ENCODE results near the gene RAB3IL1. TPM values are rescaled to one million over a fixed set of nuclear protein-coding genes. Genes with fewer than 3 reads are reported as not detected.

The RAB3IL1 gene
- total RNA-seq, 4 donors from 2014 or later = 1.1 to 28.1 (median 5.7) TPM

- Histone ChIP-seq H3K9me3 (no peaks in the 10 kb centered on the region), H3K4me1 (no peaks in the 10 kb centered on the region), H3K27me3 (no peaks in the 10 kb centered on the region), H3K27ac (no peak overlapping the region), H3K36me3 (no peaks in the 10 kb centered on the region), H3K4me3 (no peak overlapping the region)
- no peak for TF ChIP-seq CTCF (IDR thresholded peaks at IDR 0.05)
- TF ChIP-seq POLR2A (IDR thresholded peaks at IDR 0.05) = no peak
- no peak for DNase-seq
These were observed 27.8 kb upstream of the RAB3IL1 start for GRCh38 chr11:61945191-61945590.

- Histone ChIP-seq H3K9me3 (no peaks in the 10 kb centered on the region), H3K36me3 (no peaks in the 10 kb centered on the region)
- no peak for TF ChIP-seq POLR2A (IDR thresholded peaks at IDR 0.05)
- TF ChIP-seq CTCF (IDR thresholded peaks at IDR 0.05) = no peak
These were observed 23.1 kb upstream of the RAB3IL1 start for GRCh38 chr11:61940466-61940865.

GRCh38 chr11:61935861-61936260 lies 18.5 kb upstream of the RAB3IL1 start:
- H3K9me3 ChIP-seq = no peaks in the 10 kb centered on the region
- H3K36me3 ChIP-seq = no peaks in the 10 kb centered on the region
- TF ChIP-seq POLR2A (IDR thresholded peaks at IDR 0.05) = no peak
- no peak for TF ChIP-seq CTCF (IDR thresholded peaks at IDR 0.05)
- H3K27ac ChIP-seq = no peak overlapping the region
- H3K4me3 ChIP-seq = no peak overlapping the region
- H3K27me3 ChIP-seq = no peaks in the 10 kb centered on the region
- H3K4me1 ChIP-seq = no peaks in the 10 kb centered on the region
- DNase-seq = no peak

More at GRCh38 chr11:61940466-61940865, 23.1 kb upstream of the RAB3IL1 start:
- Histone ChIP-seq H3K27me3 (no peaks in the 10 kb centered on the region), H3K4me3 (no peak overlapping the region), H3K27ac (no peak overlapping the region), H3K4me1 (no peaks in the 10 kb centered on the region)
- DNase-seq = no peak

- Histone ChIP-seq H3K27ac (no peak overlapping the region), H3K4me1 (no peaks in the 10 kb centered on the region)
- no peak for DNase-seq
These were observed 13.6 kb upstream of the RAB3IL1 start for GRCh38 chr11:61930933-61931332.

GRCh38 chr11:61928606-61929005 lies 11.2 kb upstream of the RAB3IL1 start:
- no peak for DNase-seq
- Histone ChIP-seq H3K27ac (no peak overlapping the region), H3K36me3 (no peaks in the 10 kb centered on the region), H3K4me3 (no peak overlapping the region), H3K9me3 (no peaks in the 10 kb centered on the region), H3K4me1 (no peaks in the 10 kb centered on the region), H3K27me3 (no peaks in the 10 kb centered on the region)
- TF ChIP-seq POLR2A (IDR thresholded peaks at IDR 0.05) = no peak
- no peak for TF ChIP-seq CTCF (IDR thresholded peaks at IDR 0.05)

More at GRCh38 chr11:61930933-61931332, 13.6 kb upstream of the RAB3IL1 start:
- Histone ChIP-seq H3K4me3 (no peak overlapping the region), H3K36me3 (no peaks in the 10 kb centered on the region), H3K27me3 (no peaks in the 10 kb centered on the region), H3K9me3 (no peaks in the 10 kb centered on the region)
- TF ChIP-seq CTCF (IDR thresholded peaks at IDR 0.05) (no peak), POLR2A (IDR thresholded peaks at IDR 0.05) (no peak)

GRCh38 chr11:61927501-61927900 lies 10.1 kb upstream of the RAB3IL1 start:
- no peaks in the 10 kb centered on the region for H3K27me3 ChIP-seq
- no peaks in the 10 kb centered on the region for H3K36me3 ChIP-seq
- H3K4me1 ChIP-seq = peaks cover 0 to 3% (median 0%) of the 10 kb centered on the region in 4 donors
- no peaks in the 10 kb centered on the region for H3K9me3 ChIP-seq
- no peak overlapping the region for H3K27ac ChIP-seq
- H3K4me3 ChIP-seq = no peak overlapping the region
- DNase-seq = no peak
- TF ChIP-seq POLR2A (IDR thresholded peaks at IDR 0.05) (no peak), CTCF (IDR thresholded peaks at IDR 0.05) (no peak)

Measured in Peyer's patch (tissue), 4 donors.